ENCODE results near the gene DGKB. TPM values are rescaled to one million over a fixed set of nuclear protein-coding genes. Genes with fewer than 3 reads are reported as not detected.

Gene DGKB
- total and polyA plus RNA-seq, 2 of the 8 experiments (the other 6 are each of a cell fraction or from before 2014, with no cell fraction given): 1.9 to 2.6 TPM

- TF ChIP-seq BACH1 (IDR thresholded peaks at IDR 0.05; ENCODE audit: low read length): no peak
- no peak for TF ChIP-seq SP2 (IDR thresholded peaks at IDR 0.05; ENCODE audit: low read length)
Observed at GRCh38 chr7:14834883-14835282, 67.7 kb downstream of the DGKB start (continued).

Data from H1 (cell line).